ENCODE results near the gene PROCR.
"Not testable (repeated sequence)": the region's sequence is repeated elsewhere in the genome, so short reads cannot be mapped to it uniquely, and the experiment has no call there.

PROCR gene

GRCh38 chr20:35165221-35166185 lies 6.4 kb upstream of the PROCR start:
- DNase-seq (ENCODE audit: low read depth), result no peak

GRCh38 chr20:35166242-35166830 lies 5.5 kb upstream of the PROCR start:
- no peak for DNase-seq (ENCODE audit: low read depth)

GRCh38 chr20:35167787-35168186 lies 4.1 kb upstream of the PROCR start:
- no peak for DNase-seq (ENCODE audit: low read depth)

- not testable (repeated sequence) for DNase-seq (ENCODE audit: low read depth)
Observed at GRCh38 chr20:35168701-35169409, 3.0 kb upstream of the PROCR start.

GRCh38 chr20:35171438-35171752 lies 477 bp upstream of the PROCR start:
- no peak for DNase-seq (ENCODE audit: low read depth)

GRCh38 chr20:35172434-35172806 lies 548 bp downstream of the PROCR start:
- no peak for DNase-seq (ENCODE audit: low read depth)

- no peak for DNase-seq (ENCODE audit: low read depth)
Observed at GRCh38 chr20:35173576-35174192, 1.8 kb downstream of the PROCR start.

GRCh38 chr20:35174458-35175216 lies 2.8 kb downstream of the PROCR start:
- no peak for DNase-seq (ENCODE audit: low read depth)

GRCh38 chr20:35176132-35176531 lies 4.3 kb downstream of the PROCR start:
- DNase-seq (ENCODE audit: low read depth), result no peak

GRCh38 chr20:35179292-35180212 lies 7.7 kb downstream of the PROCR start:
- no peak for DNase-seq (ENCODE audit: low read depth)

- DNase-seq (ENCODE audit: low read depth), result no peak
Observed at GRCh38 chr20:35180266-35180665, 8.4 kb downstream of the PROCR start.

GRCh38 chr20:35181731-35182130 lies 9.9 kb downstream of the PROCR start:
- DNase-seq (ENCODE audit: low read depth), result no peak

GRCh38 chr20:35186691-35187289 lies 14.9 kb downstream of the PROCR start:
- not testable (repeated sequence) for DNase-seq (ENCODE audit: low read depth)

- no peak for DNase-seq (ENCODE audit: low read depth)
Observed at GRCh38 chr20:35187584-35188190, 15.8 kb downstream of the PROCR start.

GRCh38 chr20:35189223-35189622 lies 17.4 kb downstream of the PROCR start:
- not testable (repeated sequence) for DNase-seq (ENCODE audit: low read depth)

- no peak for DNase-seq (ENCODE audit: low read depth)
Observed at GRCh38 chr20:35190556-35190955, 18.7 kb downstream of the PROCR start.

- DNase-seq (ENCODE audit: low read depth), result no peak
Observed at GRCh38 chr20:35191419-35192117, 19.7 kb downstream of the PROCR start.

GRCh38 chr20:35192118-35192872 lies 20.4 kb downstream of the PROCR start:
- no peak for DNase-seq (ENCODE audit: low read depth)

Data from GM04504 (cell line).